Measurements from ENCODE around the gene TMEM235.

- TF ChIP-seq CTCF (conservative IDR thresholded peaks at IDR 0.05; ENCODE audit: low read length) (no peak), EZH2phosphoT487 (IDR thresholded peaks at IDR 0.05; ENCODE audit: borderline replicate concordance, low read depth, low read length) (no peak)
Measured at GRCh38 chr17:78214706-78215061, 16.7 kb upstream of the TMEM235 start.
